Measurements from ENCODE around the gene MAGEF1. TPM values are rescaled to one million over a fixed set of nuclear protein-coding genes. Genes with fewer than 3 reads are reported as not detected.

The MAGEF1 gene
- total and polyA plus RNA-seq, 2 of the 8 experiments (the other 6 are each of a cell fraction or from before 2014, with no cell fraction given) = 26.5 to 56.7 TPM

DNA sequence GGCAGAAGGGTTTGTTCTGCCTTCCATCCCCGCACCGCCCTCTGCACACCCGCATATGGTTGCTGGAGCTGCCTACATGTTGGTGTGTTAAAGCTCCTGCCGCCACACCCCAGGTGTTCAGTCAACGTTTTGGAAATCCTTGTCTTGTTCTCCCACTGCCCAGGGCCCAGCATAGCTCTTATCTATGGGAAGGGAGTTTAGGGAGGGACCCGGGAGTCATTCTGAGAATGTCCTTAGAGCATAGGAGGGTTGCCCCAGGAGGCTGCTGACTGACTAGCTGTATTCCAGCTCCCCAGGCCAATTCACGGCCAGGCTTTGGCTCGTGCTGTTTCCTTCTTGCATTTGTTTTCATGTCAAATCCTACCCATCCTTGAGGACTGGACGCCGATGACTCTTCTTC, 46.8 kb downstream of the MAGEF1 start:
- 94% methylated on average over 10 of the region's 10 CpGs; no CpG with 5 or more reads in 1 of the 2 experiments for WGBS, 2 experiments (ENCODE audit: extremely low coverage in 1 of 2, insufficient coverage in 1 of 2, insufficient read length in 1 of 2, insufficient replicate concordance in 2 of 2, low coverage in 1 of 2, low lambda C conversion rate in 2 of 2, missing lambda C conversion rate in 1 of 2)
- Histone ChIP-seq H3K23ac (ENCODE audit: insufficient read length) (no peak overlapping the region), H4K91ac (replicated peaks; ENCODE audit: insufficient read length, low read length) (no peak overlapping the region), H3K4me2 (ENCODE audit: insufficient read depth in 1 of 2, low read depth in 2 of 2, low read length in 2 of 2) (no peak overlapping the region), H3K4me1 (replicated peaks in 1 of 4; ENCODE audit: control insufficient read depth in 3 of 4, insufficient read depth in 4 of 4, low read length in 3 of 4) (peaks cover 0 to 22% (median 6%) of the 10 kb centered on the region in 4 experiments; a peak in 6 of 7 replicates), H3K56ac (replicated peaks; ENCODE audit: insufficient read length, low read depth, low read length) (no peak overlapping the region), H2AFZ (ENCODE audit: low read length) (no peak overlapping the region), H3K36me3 (ENCODE audit: control insufficient read depth in 2 of 4, insufficient read depth in 4 of 4, low read length in 3 of 4) (no peaks in the 10 kb centered on the region), H2BK12ac (ENCODE audit: low read depth, low read length) (no peak overlapping the region), H3K9me3 (ENCODE audit: insufficient read depth in 2 of 2, low read depth in 1 of 2, low read length in 1 of 2) (no peaks in the 10 kb centered on the region), H2BK120ac (replicated peaks; ENCODE audit: low read depth, low read length) (no peak overlapping the region), H2BK5ac (ENCODE audit: low read depth, low read length) (no peak overlapping the region), H2AK5ac (ENCODE audit: low read depth, low read length) (no peak overlapping the region), H3K79me2 (ENCODE audit: control insufficient read depth in 1 of 2, insufficient read depth in 2 of 2, low read length in 2 of 2) (no peaks in the 10 kb centered on the region), H3K18ac (ENCODE audit: extremely low read depth, low read length) (no peak overlapping the region), H3K27me3 (replicated peaks in 1 of 4; ENCODE audit: control insufficient read depth in 3 of 4, extremely low read depth in 1 of 4, insufficient read depth in 3 of 4, low read length in 3 of 4) (no peaks in the 10 kb centered on the region; a peak in 1 of 7 replicates), H3K14ac (ENCODE audit: insufficient read length) (no peak overlapping the region), H3K23me2 (ENCODE audit: low read depth, low read length) (no peaks in the 10 kb centered on the region), H2BK15ac (ENCODE audit: low read length) (no peak overlapping the region), H3K27ac (ENCODE audit: low read depth, low read length) (no peak overlapping the region), H4K5ac (ENCODE audit: insufficient read length, low read depth, low read length) (no peak overlapping the region), H4K8ac (ENCODE audit: extremely low read depth, insufficient read depth, low read length) (no peak overlapping the region), H4K20me1 (replicated peaks in 1 of 2; ENCODE audit: control insufficient read depth in 1 of 2, insufficient read depth in 2 of 2, low read length in 2 of 2) (no peaks in the 10 kb centered on the region), H3K79me1 (ENCODE audit: low read depth, low read length) (no peaks in the 10 kb centered on the region), H3K4me3 (ENCODE audit: extremely low read depth in 1 of 4, insufficient read depth in 2 of 4, low read depth in 3 of 4, low read length in 4 of 4) (no peak overlapping the region), H3K9ac (replicated peaks in 1 of 4; ENCODE audit: extremely low read depth in 1 of 4, low read depth in 3 of 4, low read length in 3 of 4) (no peak overlapping the region), H3K4ac (replicated peaks; ENCODE audit: insufficient read length, low read depth, low read length) (no peak overlapping the region), H2BK20ac (ENCODE audit: low read length) (no peak overlapping the region)
- DNase-seq (ENCODE audit: low read depth in 1 of 2, low spot score in 2 of 2) = no peak
- CTCF ChIA-PET (ENCODE audit: partially characterized antibody) = interaction anchor here (1.0 to 3.1 kb wide), 5 partner anchors 25 to 113 kb away, joined by 3 to 9 read pairs (median 4); no protein-coding TSS in a partner anchor
- POLR2A ChIA-PET (ENCODE audit: partially characterized antibody) = no interaction called here
- no peak for FAIRE-seq
- TF ChIP-seq JUND (IDR thresholded peaks at IDR 0.05; ENCODE audit: low read length) (no peak), TBP (IDR thresholded peaks at IDR 0.05; ENCODE audit: low read depth, low read length) (no peak), RAD21 (IDR thresholded peaks at IDR 0.05 in 1 of 2, conservative IDR thresholded peaks at IDR 0.05 in 1 of 2; ENCODE audit: low read depth in 2 of 2, low read length in 2 of 2) (no peak), CREB1 (IDR thresholded peaks at IDR 0.05) (no peak), POU5F1 (IDR thresholded peaks at IDR 0.05; ENCODE audit: low read depth, low read length) (no peak), EP300 (IDR thresholded peaks at IDR 0.05; ENCODE audit: borderline replicate concordance in 1 of 2, low read depth in 2 of 2, low read length in 2 of 2) (no peak), CHD2 (IDR thresholded peaks at IDR 0.05; ENCODE audit: low read length) (no peak), CTBP2 (IDR thresholded peaks at IDR 0.05; ENCODE audit: borderline replicate concordance, insufficient read depth, insufficient read length, low read length) (no peak)
- TF ChIP-seq, protein P1, sequence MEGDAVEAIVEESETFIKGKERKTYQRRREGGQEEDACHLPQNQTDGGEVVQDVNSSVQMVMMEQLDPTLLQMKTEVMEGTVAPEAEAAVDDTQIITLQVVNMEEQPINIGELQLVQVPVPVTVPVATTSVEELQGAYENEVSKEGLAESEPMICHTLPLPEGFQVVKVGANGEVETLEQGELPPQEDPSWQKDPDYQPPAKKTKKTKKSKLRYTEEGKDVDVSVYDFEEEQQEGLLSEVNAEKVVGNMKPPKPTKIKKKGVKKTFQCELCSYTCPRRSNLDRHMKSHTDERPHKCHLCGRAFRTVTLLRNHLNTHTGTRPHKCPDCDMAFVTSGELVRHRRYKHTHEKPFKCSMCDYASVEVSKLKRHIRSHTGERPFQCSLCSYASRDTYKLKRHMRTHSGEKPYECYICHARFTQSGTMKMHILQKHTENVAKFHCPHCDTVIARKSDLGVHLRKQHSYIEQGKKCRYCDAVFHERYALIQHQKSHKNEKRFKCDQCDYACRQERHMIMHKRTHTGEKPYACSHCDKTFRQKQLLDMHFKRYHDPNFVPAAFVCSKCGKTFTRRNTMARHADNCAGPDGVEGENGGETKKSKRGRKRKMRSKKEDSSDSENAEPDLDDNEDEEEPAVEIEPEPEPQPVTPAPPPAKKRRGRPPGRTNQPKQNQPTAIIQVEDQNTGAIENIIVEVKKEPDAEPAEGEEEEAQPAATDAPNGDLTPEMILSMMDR (IDR thresholded peaks at IDR 0.05; ENCODE audit: control extremely low read depth in 1 of 3, insufficient read depth in 1 of 3, low read depth in 1 of 3, low read length in 3 of 3) = no peak
- TF ChIP-seq, protein P2, sequence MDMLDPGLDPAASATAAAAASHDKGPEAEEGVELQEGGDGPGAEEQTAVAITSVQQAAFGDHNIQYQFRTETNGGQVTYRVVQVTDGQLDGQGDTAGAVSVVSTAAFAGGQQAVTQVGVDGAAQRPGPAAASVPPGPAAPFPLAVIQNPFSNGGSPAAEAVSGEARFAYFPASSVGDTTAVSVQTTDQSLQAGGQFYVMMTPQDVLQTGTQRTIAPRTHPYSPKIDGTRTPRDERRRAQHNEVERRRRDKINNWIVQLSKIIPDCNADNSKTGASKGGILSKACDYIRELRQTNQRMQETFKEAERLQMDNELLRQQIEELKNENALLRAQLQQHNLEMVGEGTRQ (IDR thresholded peaks at IDR 0.05; ENCODE audit: low read length) = no peak
